HepG2 (cell line): ENCODE measurements around the gene NEURL4. TPM values are rescaled to one million over a fixed set of nuclear protein-coding genes. Genes with fewer than 3 reads are reported as not detected.
A peak's percentile ranks its signal among the peaks of the same experiment; 100 is the strongest.

ENCODE experiments used
- ATAC-seq: fragments of 200-7000 bp; cut with Tn5 transposase; 3 replicates; pipeline ENCODE4 v1.9.1; 2020; ENCODE audit warnings: mild to moderate bottlenecking, moderate library complexity
- BruUV-seq: library from RNA; stranded (reverse); fragments of 400-500 nt; replicated peaks from 2 replicates; lab custom pipeline; 2021; lab: Mats Ljungman, UMichigan
- CTCF ChIA-PET: fragments of 300-600 bp; formaldehyde crosslinking; extraction: SDS; loops from one replicate; lab custom pipeline; 2021; ENCODE audit warnings: low total read pairs, inconsistent platforms, low intra/inter-chr PET ratio; lab: Yijun Ruan, JAX
- POLR2A ChIA-PET: fragments of 350-600 bp; sonication (Branson Sonifier 250); formaldehyde crosslinking; loops from one replicate; lab custom pipeline; 2020; ENCODE audit warnings: antibody characterized with exemption, inconsistent platforms; lab: Yijun Ruan, JAX
- DNase-seq: peaks from one replicate; pipeline ENCODE4 v3.0.0-alpha.2; 2015; ENCODE audit warnings: low spot score
- FAIRE-seq: peaks from 3 replicates; lab custom pipeline; 2011; peaks lifted over from hg19 to GRCh38; lab: Jason Lieb, UNC
- H2AFZ ChIP-seq: one replicate; pipeline ENCODE4 v1.6.1; 2011; ENCODE audit warnings: low read length, inconsistent platforms
- H3K27ac ChIP-seq: fragments of 300-600 bp; 3 replicates; pipeline ENCODE4 v1.8.0; 2011; ENCODE audit warnings: mixed run types, mild to moderate bottlenecking, mixed read lengths, low read length, inconsistent platforms; ENCODE audit not compliant: insufficient read depth; ENCODE audit errors: extremely low read length
- H3K27me3 ChIP-seq, 2 experiments: fragments of 200-600 bp in 1 of 2; 2 replicates in 1 of 2; 3 replicates in 1 of 2; pipeline versions ENCODE4 v1.6.0 to v1.8.0; 2011; ENCODE audit warnings: low read length in 2 of 2, mild to moderate bottlenecking in 2 of 2, moderate library complexity in 2 of 2, inconsistent platforms in 1 of 2; ENCODE audit not compliant: insufficient read depth in 2 of 2, control insufficient read depth in 1 of 2
- H3K36me3 ChIP-seq, 2 experiments: fragments of 200-600 bp in 1 of 2; replicated peaks in 1 of 2; 2 replicates in 1 of 2; 3 replicates in 1 of 2; pipeline versions ENCODE4 v1.5.1 to v1.8.0; 2011; ENCODE audit warnings: low read length in 2 of 2, inconsistent platforms in 1 of 2; ENCODE audit not compliant: insufficient read depth in 2 of 2, control insufficient read depth in 1 of 2
- H3K4me1 ChIP-seq: 2 replicates; pipeline ENCODE4 v1.5.1; 2012; ENCODE audit warnings: low read length, inconsistent platforms; ENCODE audit not compliant: insufficient read depth
- H3K4me2 ChIP-seq: 2 replicates; pipeline ENCODE4 v1.6.0; 2011; ENCODE audit warnings: low read depth, low read length, inconsistent platforms
- H3K4me3 ChIP-seq, 3 experiments: fragments of 200-600 bp in 1 of 3; sonication (generic), shearing (Covaris generic) in 1 of 3; replicated peaks in 1 of 3; 2 replicates each; pipeline ENCODE4 v1.5.1; 2011 to 2016; ENCODE audit warnings: low read length in 3 of 3, inconsistent platforms in 2 of 3, low read depth in 2 of 3, mild to moderate bottlenecking in 2 of 3, control low read depth in 1 of 3, mixed read lengths in 1 of 3; ENCODE audit not compliant: insufficient read depth in 1 of 3
- H3K79me2 ChIP-seq: one replicate; pipeline ENCODE4 v1.6.1; 2011; ENCODE audit warnings: low read length, inconsistent platforms; ENCODE audit not compliant: insufficient read depth
- H3K9ac ChIP-seq: 2 replicates; pipeline ENCODE4 v1.6.0; 2011; ENCODE audit warnings: mild to moderate bottlenecking, low read depth, low read length, inconsistent platforms; ENCODE audit not compliant: insufficient read depth
- H3K9me3 ChIP-seq: 2 replicates; pipeline ENCODE4 v1.5.1; 2012; ENCODE audit warnings: mild to moderate bottlenecking, low read length
- H4K20me1 ChIP-seq: 2 replicates; pipeline ENCODE4 v1.6.0; 2011; ENCODE audit warnings: inconsistent platforms, mild to moderate bottlenecking, low read length, moderate library complexity; ENCODE audit not compliant: insufficient read depth
- ATRX ChIP-seq: sonication (generic); formaldehyde crosslinking; IDR thresholded peaks from 2 replicates; pipeline ENCODE4 v1.4.0; 2020; ENCODE audit warnings: missing genetic modification reagents, borderline replicate concordance
- CCAR2 ChIP-seq: fragments of 200-400 bp; formaldehyde crosslinking; optimal IDR thresholded peaks from 2 replicates; pipeline ENCODE3; 2018; ENCODE audit warnings: low read depth, mild to moderate bottlenecking, low read length, moderate library complexity
- CEBPB ChIP-seq: IDR thresholded peaks from 2 replicates; pipeline ENCODE4 v1.6.1; 2011; ENCODE audit warnings: low read depth, low read length, improper control_type of control experiment, borderline replicate concordance
- DNMT3B ChIP-seq: conservative IDR thresholded peaks from 2 replicates; pipeline ENCODE4 v1.6.1; 2016; ENCODE audit warnings: missing biosample characterization, control low read depth
- DR1 ChIP-seq: sonication (generic); formaldehyde crosslinking; IDR thresholded peaks from 2 replicates; pipeline ENCODE4 v1.8.0; 2021; ENCODE audit warnings: mild to moderate bottlenecking, missing genetic modification reagents, inconsistent platforms
- FIP1L1 ChIP-seq: fragments of 200-400 bp; formaldehyde crosslinking; IDR thresholded peaks from 2 replicates; pipeline ENCODE4 v1.6.1; 2018; ENCODE audit warnings: low read depth, mild to moderate bottlenecking, low read length, moderate library complexity, borderline replicate concordance; ENCODE audit not compliant: insufficient read depth
- HDAC6 ChIP-seq: fragments of 200-600 bp; sonication (generic); IDR thresholded peaks from 2 replicates; pipeline ENCODE4 v1.7.0; 2017; ENCODE audit warnings: mild to moderate bottlenecking, antibody characterized with exemption, low read length, low read depth
- HMGA1 ChIP-seq: sonication (generic); formaldehyde crosslinking; conservative IDR thresholded peaks from 2 replicates; pipeline ENCODE4 v1.4.0; 2020; ENCODE audit warnings: missing genetic modification reagents
- HNF4A ChIP-seq: sonication (generic); formaldehyde crosslinking; IDR thresholded peaks from 2 replicates; pipeline ENCODE4 v1.4.0; 2020; ENCODE audit warnings: missing genetic modification reagents
- KLF12 ChIP-seq: sonication (generic); formaldehyde crosslinking; IDR thresholded peaks from 2 replicates; pipeline ENCODE4 v1.4.0; 2020; ENCODE audit warnings: missing genetic modification reagents, borderline replicate concordance
- KLF13 ChIP-seq: sonication (generic); formaldehyde crosslinking; IDR thresholded peaks from 2 replicates; pipeline ENCODE4 v1.4.0; 2020; ENCODE audit warnings: mild to moderate bottlenecking, missing genetic modification reagents
- MLX ChIP-seq: IDR thresholded peaks from 2 replicates; pipeline ENCODE4 v1.6.1; 2016
- NFIB ChIP-seq: sonication (generic); formaldehyde crosslinking; IDR thresholded peaks from 2 replicates; pipeline ENCODE4 v1.9.0; 2021; ENCODE audit warnings: missing genetic modification reagents, mild to moderate bottlenecking, borderline replicate concordance
- RBFOX2 ChIP-seq: fragments of 200-400 bp; formaldehyde crosslinking; IDR thresholded peaks from 2 replicates; pipeline ENCODE4 v1.6.1; 2017; ENCODE audit warnings: low read depth, mild to moderate bottlenecking, low read length
- RNF2 ChIP-seq: fragments of 450-650 bp; conservative IDR thresholded peaks from 2 replicates; pipeline ENCODE4 v1.6.1; 2016; ENCODE audit warnings: low read depth
- SCMH1 ChIP-seq: sonication (generic); formaldehyde crosslinking; IDR thresholded peaks from 2 replicates; pipeline ENCODE4 v1.9.0; 2021; ENCODE audit warnings: missing genetic modification reagents, mild to moderate bottlenecking, borderline replicate concordance
- TBL1XR1 ChIP-seq: fragments of 150-350 bp; IDR thresholded peaks from 2 replicates; pipeline ENCODE4 v1.6.1; 2014; ENCODE audit warnings: borderline replicate concordance, low read length; ENCODE audit not compliant: partially characterized antibody
- TEF ChIP-seq: sonication (generic); formaldehyde crosslinking; IDR thresholded peaks from 2 replicates; pipeline ENCODE4 v1.5.0; 2020; ENCODE audit warnings: missing genetic modification reagents
- TMF1 ChIP-seq: sonication (generic); formaldehyde crosslinking; IDR thresholded peaks from 2 replicates; pipeline ENCODE4 v1.8.1; 2022; ENCODE audit warnings: low read depth, missing genetic modification reagents
- ZNF160 ChIP-seq: sonication (generic); formaldehyde crosslinking; IDR thresholded peaks from 2 replicates; pipeline ENCODE4 v1.8.0; 2022; ENCODE audit warnings: mild to moderate bottlenecking, inconsistent platforms, missing genetic modification reagents
- ZNF232 ChIP-seq: sonication (generic); formaldehyde crosslinking; IDR thresholded peaks from 2 replicates; pipeline ENCODE4 v1.4.0; 2020; ENCODE audit warnings: missing genetic modification reagents, borderline replicate concordance
- ZNF331 ChIP-seq: sonication (generic); formaldehyde crosslinking; IDR thresholded peaks from 2 replicates; pipeline ENCODE4 v1.4.0; 2020; ENCODE audit warnings: missing genetic modification reagents
- ZNF367 ChIP-seq: sonication (generic); formaldehyde crosslinking; IDR thresholded peaks from 2 replicates; pipeline ENCODE4 v1.4.0; 2020; ENCODE audit warnings: missing genetic modification reagents, borderline replicate concordance
- ZNF589 ChIP-seq: sonication (generic); formaldehyde crosslinking; conservative IDR thresholded peaks from 2 replicates; pipeline ENCODE4 v1.8.0; 2022; ENCODE audit warnings: mild to moderate bottlenecking, moderate library complexity, missing genetic modification reagents
- ZNF878 ChIP-seq: sonication (generic); formaldehyde crosslinking; IDR thresholded peaks from 2 replicates; pipeline ENCODE4 v1.8.1; 2023; ENCODE audit warnings: mild to moderate bottlenecking, missing genetic modification reagents, moderate library complexity
- WGBS: methylation state at CpG from one replicate; pipeline ENCODE4 v1.1.6; 2017; ENCODE audit warnings: low lambda C conversion rate; 5-methylcytosine and 5-hydroxymethylcytosine counted together
- in situ Hi-C: cut with HindIII; loops from 2 replicates; pipeline ENCODE4 v1.10.0; 2017; ENCODE audit warnings: low pct_unique_long_range_greater_than_20kb; ENCODE audit not compliant: extremely low pct_ligation_motif_present
- intact Hi-C: fragments of 100-400 bp; cut with micrococcal nuclease; formaldehyde crosslinking; loops from one replicate; pipeline ENCODE4 v1.10.0; 2022; ENCODE audit not compliant: unreplicated experiment
- polyA plus RNA-seq, 8 experiments: library from polyadenylated mRNA; depleted of rRNA in 3 of 8; stranded (reverse) in 7 of 8; unstranded in 1 of 8; fragments of >200 nt; fragmentation: Illumina TruSeq in 4 of 8; extraction: Trizol in 4 of 8; gene quantifications; 2 replicates each; pipeline versions ENCODE4 v1.2.1 to v1.2.3, GENCODE V29; 2011 to 2016; ENCODE audit warnings: low read depth in 4 of 8, missing spikeins in 1 of 8, mixed read lengths in 1 of 8; ENCODE audit not compliant: insufficient read depth in 1 of 8
- total RNA-seq, 5 experiments: library from RNA; depleted of rRNA; stranded (reverse); fragments of >200 nt; fragmentation: Illumina TruSeq; extraction: Trizol; gene quantifications; 2 replicates each; pipeline ENCODE4 v1.2.3, GENCODE V29; 2016; ENCODE audit warnings: low read depth in 1 of 5

NEURL4 gene
- total and polyA plus RNA-seq, 2 of the 13 experiments (the other 11 are each of a cell fraction or from before 2014, with no cell fraction given): 14.8 to 15.7 TPM

- in situ Hi-C loops (no loop called here), intact Hi-C loops (loop anchor here (2.0 to 10.0 kb wide), 3 partner anchors 23 to 305 kb away; partner anchors contain the start of genes NEURL4 and SENP3)
- peak within 1 kb of the TSS; percentile 95 for H3K9ac ChIP-seq
- H3K9me3 ChIP-seq: no peaks in the 10 kb centered on the region
- BruUV-seq: no TSS peak
- peaks cover 0 to 5% of the 10 kb centered on the region in 2 experiments; a peak in 2 of 5 replicates for H3K27me3 ChIP-seq
- H3K4me2 ChIP-seq: peak within 1 kb of the TSS; percentile 90
- H3K36me3 ChIP-seq: no peaks in the 10 kb centered on the region
- H2AFZ ChIP-seq: no peak within 1 kb of the TSS
- H4K20me1 ChIP-seq: peaks cover 13% of the 10 kb centered on the region; the same call in 1 of the 2 replicates
- peak within 1 kb of the TSS; percentile 95 for H3K27ac ChIP-seq
- H3K79me2 ChIP-seq: no peaks in the 10 kb centered on the region
- peak within 1 kb of the TSS; percentile 64 to 88 (median 87) for H3K4me3 ChIP-seq
- 2% methylated on average over 10 of the region's 91 CpGs for WGBS
- peak; percentile 73 for DNase-seq
- CTCF ChIA-PET: no interaction called here
- FAIRE-seq: no peak
- H3K4me1 ChIP-seq: peaks cover 55% of the 10 kb centered on the region
- ATAC-seq: peak; percentile 76
- POLR2A ChIA-PET: interaction anchor here (0.7 to 7.0 kb wide), 12 partner anchors 17 to 335 kb away, joined by 3 to 44 read pairs (median 4); partner anchors contain the start of genes CD68, NEURL4, PLSCR3 and POLR2A
- TF ChIP-seq DNMT3B (CRISPR knock-in tag) (no peak), TMF1 (CRISPR knock-in tag) (no peak), RNF2 (no peak), HMGA1 (CRISPR knock-in tag) (no peak), ZNF589 (no peak), RBFOX2 (peak; percentile 79), ZNF367 (CRISPR knock-in tag) (no peak), TBL1XR1 (no peak), DR1 (CRISPR knock-in tag) (peak; percentile 54; the same call in 1 of the 2 replicates), CEBPB (no peak), MLX (no peak), TEF (no peak), KLF13 (CRISPR knock-in tag) (0 out of 2 replicates have a peak, but pooled peaks have one; percentile 24), NFIB (CRISPR knock-in tag) (no peak), ZNF160 (CRISPR knock-in tag) (peak; percentile 62; the same call in 1 of the 2 replicates), ZNF232 (CRISPR knock-in tag) (no peak), ATRX (CRISPR knock-in tag) (no peak), KLF12 (CRISPR knock-in tag) (peak; percentile 57), FIP1L1 (no peak), ZNF331 (peak; percentile 50; the same call in 1 of the 2 replicates), HDAC6 (no peak), HNF4A (CRISPR knock-in tag) (no peak), CCAR2 (no peak), SCMH1 (CRISPR knock-in tag) (no peak), ZNF878 (CRISPR knock-in tag) (no peak)
Observed at GRCh38 chr17:7351665-7352502, 22.7 kb upstream of the NEURL4 start, which contains the start of gene KCTD11. TSS of gene KCTD11 (plus strand) at chr17:7352162.
